HG03342 (cell line): ENCODE measurements around the gene CEP78.

Experiments used
- ATAC-seq: cut with Tn5 transposase; IDR thresholded peaks from one replicate; pipeline ENCODE4 v1.9.1; 2021; ENCODE audit warnings: mild to moderate bottlenecking, moderate library complexity; ENCODE audit not compliant: unreplicated experiment

Gene CEP78

GRCh38 chr9:78326564-78326963 lies 90.7 kb downstream of the CEP78 start:
- ATAC-seq, result no peak
